Fibroblast of peridontal ligament (primary cell): ENCODE data around the gene MRPS12.

ENCODE experiments used
- DNase-seq: peaks from one replicate; pipeline ENCODE4 v3.0.0-alpha.2; 2010; ENCODE audit errors: extremely low read depth

The MRPS12 gene

GRCh38 chr19:38911388-38912001 lies 19.2 kb upstream of the MRPS12 start:
- DNase-seq: no peak

- DNase-seq: no peak
These were observed 17.9 kb upstream of the MRPS12 start for GRCh38 chr19:38912600-38913514.

- no peak for DNase-seq
These were observed 16.8 kb upstream of the MRPS12 start for GRCh38 chr19:38913958-38914357.

GRCh38 chr19:38915329-38916321 lies 15.1 kb upstream of the MRPS12 start:
- no peak for DNase-seq

- no peak for DNase-seq
These were observed 13.2 kb upstream of the MRPS12 start for GRCh38 chr19:38917516-38917915.

- DNase-seq: no peak
These were observed 12.7 kb upstream of the MRPS12 start for GRCh38 chr19:38917921-38918491.

GRCh38 chr19:38918526-38918925 lies 12.2 kb upstream of the MRPS12 start:
- DNase-seq: no peak

- no peak for DNase-seq
These were observed 10.7 kb upstream of the MRPS12 start for GRCh38 chr19:38919837-38920601.

GRCh38 chr19:38920602-38921419 lies 9.9 kb upstream of the MRPS12 start:
- DNase-seq: no peak

GRCh38 chr19:38921420-38922274 lies 9.1 kb upstream of the MRPS12 start:
- no peak for DNase-seq

- no peak for DNase-seq
These were observed 8.3 kb upstream of the MRPS12 start for GRCh38 chr19:38922482-38922881.

GRCh38 chr19:38924388-38924787 lies 6.4 kb upstream of the MRPS12 start:
- no peak for DNase-seq

- DNase-seq: no peak
These were observed 2.2 kb upstream of the MRPS12 start for GRCh38 chr19:38928391-38929001.

- peak; percentile 95 for DNase-seq
These were observed 592 bp upstream of the MRPS12 start, which contains the start of gene SARS2 for GRCh38 chr19:38929929-38930775. TSS of gene SARS2 (minus strand) at chr19:38930763. CDS start at chr19:38930736, 27 bp downstream.

- DNase-seq: no peak
These were observed 713 bp downstream of the MRPS12 start for GRCh38 chr19:38931521-38931793.

GRCh38 chr19:38932425-38933179 lies 1.9 kb downstream of the MRPS12 start:
- peak; percentile 36 for DNase-seq

GRCh38 chr19:38933544-38933943 lies 2.8 kb downstream of the MRPS12 start:
- DNase-seq: no peak
